Posterior cingulate gyrus (tissue), 11 donors: ENCODE data around the gene HECW1.
"Not testable (repeated sequence)": the region's sequence is repeated elsewhere in the genome, so short reads cannot be mapped to it uniquely, and the experiment has no call there.

Experiments
- DNase-seq, 10 donors: peaks; one replicate each; pipeline versions ENCODE4 v3.0.0 to v3.0.0-alpha.2; 2020 to 2021; ENCODE audit warnings: mixed read lengths in 3 of 10
- intact Hi-C: fragments of 100-400 bp; cut with DNase I; formaldehyde crosslinking; loops from one replicate; pipeline ENCODE4 v1.15.1; 2023

The HECW1 gene

DNA sequence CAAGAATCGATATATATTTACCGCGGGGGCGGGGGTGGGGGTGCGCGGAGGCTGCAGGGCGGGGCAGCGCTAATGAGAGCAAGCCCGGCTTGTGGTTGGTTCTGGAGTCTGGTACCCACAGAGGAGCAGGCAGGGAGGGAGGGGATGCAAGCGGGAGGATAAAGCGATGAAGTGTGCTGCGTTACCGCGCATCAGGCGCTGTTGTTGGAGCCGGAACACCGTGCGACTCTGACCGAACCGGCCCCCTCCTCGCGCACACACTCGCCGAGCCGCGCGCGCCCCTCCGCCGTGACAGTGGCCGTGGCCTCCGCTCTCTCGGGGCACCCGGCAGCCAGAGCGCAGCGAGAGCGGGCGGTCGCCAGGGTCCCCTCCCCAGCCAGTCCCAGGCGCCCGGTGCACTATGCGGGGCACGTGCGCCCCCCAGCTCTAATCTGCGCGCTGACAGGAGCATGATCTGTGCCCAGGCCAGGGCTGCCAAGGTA is at the start of gene HECW1:
Gene HECW1 (plus strand): TSS at position 189 of the 482 bp plus-strand sequence. CDS start 131,259 bp downstream, outside the sequence.
- intact Hi-C loops: no loop called here

DNA sequence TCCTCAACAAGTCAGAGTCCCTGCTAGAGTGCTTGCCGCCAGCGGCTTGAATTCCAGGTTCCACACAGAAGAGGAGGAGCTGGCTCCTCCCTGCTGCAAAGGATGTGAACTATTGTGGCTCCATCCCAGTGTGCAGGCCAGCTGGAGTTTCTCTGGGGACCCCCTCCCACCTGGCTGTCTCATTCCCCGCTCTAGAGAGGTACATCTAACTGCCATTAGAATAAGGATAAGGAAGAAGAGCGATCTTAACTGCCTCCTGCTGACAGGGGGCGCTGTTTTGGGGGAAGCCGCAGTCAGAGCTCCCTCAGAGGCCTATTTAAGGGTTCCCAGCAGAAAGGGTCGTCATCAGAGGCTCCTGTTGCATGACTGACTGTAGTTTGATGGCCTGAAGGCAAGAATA is 40.8 kb upstream of the HECW1 start:
- intact Hi-C loops: no loop called here
- DNase-seq: peak in 1 of 10 donors; percentile 82

More for the DNA sequence above, at the start of gene HECW1:
- DNase-seq: peak in 9 of 10 donors; percentile 27 to 94 (median 59)

DNA sequence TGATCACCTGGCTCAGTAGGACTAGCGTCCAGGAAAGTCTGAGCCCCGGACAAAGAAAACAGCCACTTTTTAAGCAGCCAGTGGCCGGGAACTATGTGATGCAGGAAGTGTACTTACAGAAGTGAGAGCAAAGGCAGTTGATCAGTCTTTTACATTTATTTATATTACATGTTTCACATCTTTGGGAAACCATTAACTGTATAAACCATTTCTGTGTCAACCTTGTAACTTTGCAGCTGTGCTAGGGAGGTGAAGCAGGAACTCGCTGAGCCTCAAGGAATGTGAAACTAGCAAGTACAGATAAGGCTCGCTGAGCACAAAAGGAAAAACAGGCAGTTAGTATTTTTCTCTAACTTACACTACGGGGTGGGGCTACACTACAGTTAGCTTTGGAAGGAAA is 39.9 kb upstream of the HECW1 start:
- intact Hi-C loops: no loop called here
- no peak for DNase-seq

DNA sequence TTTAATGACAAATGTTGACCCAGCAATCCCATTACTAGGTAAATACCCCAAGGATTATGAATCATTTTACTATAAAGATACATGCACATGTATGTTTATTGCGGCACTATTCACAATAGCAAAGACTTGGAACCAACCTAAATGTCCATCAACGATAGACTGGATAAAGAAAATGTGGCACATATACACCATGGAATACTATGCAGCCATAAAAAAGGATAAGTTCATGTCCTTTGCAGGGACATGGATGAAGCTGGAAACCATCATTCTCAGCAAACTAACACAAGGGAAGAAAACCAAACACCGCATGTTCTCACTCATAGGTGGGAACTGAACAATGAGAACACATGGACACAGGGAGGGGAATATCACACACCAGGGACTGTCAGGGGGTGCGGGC is 38.6 kb upstream of the HECW1 start:
- intact Hi-C loops, DNase-seq: not testable (repeated sequence)

DNA sequence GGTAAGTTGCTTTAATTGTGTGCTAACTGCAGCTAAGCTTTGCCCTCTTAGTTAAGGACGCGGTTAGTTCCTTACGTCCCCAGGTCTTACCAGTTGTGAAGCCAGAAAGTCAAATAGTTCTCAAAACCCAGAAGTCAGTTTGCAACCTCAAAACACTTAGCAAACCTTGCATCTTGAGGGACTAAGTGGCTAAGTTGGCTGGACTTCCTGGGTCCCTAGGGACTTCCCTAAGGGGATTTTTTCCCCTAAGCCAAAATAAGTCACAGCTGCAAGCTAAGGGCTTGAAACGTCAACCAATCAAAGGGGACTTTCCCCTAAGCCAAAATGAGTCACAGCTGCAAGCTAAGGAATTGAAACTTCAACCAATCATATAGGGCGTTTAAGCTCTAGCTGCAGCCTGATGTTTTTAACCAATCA is 36.2 kb upstream of the HECW1 start:
- intact Hi-C loops: no loop called here
- DNase-seq: no peak

DNA sequence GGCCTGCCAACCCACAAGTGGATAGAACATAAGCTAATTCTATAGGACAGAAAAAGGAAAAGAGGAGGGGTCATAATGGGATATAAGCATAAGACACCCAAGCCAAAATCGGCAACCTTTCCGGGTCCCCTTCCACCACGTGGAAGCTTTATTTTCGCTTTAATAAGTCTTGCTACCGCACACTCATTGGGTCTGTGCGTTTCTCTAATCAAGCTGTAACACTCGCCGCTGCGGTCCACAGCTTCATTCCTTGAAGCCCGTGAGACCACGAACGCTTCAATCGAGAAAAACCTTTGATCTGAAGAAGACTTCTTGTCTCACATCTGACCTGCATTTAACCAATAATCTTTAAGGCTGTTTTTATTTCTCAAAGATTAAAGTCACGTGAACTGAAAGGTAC is 35.8 kb upstream of the HECW1 start:
- intact Hi-C loops: no loop called here
- DNase-seq: no peak

DNA sequence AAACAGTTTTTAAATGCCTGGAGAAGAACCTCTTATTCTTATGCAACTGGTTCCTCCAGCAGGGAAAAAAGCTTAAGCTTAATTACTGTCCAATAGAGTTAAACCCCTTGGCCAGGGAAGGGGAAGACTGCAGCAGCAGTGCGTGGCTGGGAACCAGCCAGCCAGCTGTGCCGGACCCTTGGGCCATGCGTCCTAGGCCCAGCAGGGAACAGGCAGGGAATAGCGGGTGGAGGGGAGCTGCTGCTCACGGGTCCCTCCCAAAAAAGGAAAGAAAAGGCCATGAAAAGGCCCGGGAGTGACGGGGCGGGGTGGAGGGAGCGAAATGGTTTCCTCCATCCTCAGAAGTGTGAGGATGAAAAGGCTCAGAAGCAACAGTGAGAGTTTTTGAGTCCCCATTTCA is 35.2 kb upstream of the HECW1 start:
- DNase-seq: peak in 1 of 10 donors; percentile 35
- intact Hi-C loops: no loop called here

DNA sequence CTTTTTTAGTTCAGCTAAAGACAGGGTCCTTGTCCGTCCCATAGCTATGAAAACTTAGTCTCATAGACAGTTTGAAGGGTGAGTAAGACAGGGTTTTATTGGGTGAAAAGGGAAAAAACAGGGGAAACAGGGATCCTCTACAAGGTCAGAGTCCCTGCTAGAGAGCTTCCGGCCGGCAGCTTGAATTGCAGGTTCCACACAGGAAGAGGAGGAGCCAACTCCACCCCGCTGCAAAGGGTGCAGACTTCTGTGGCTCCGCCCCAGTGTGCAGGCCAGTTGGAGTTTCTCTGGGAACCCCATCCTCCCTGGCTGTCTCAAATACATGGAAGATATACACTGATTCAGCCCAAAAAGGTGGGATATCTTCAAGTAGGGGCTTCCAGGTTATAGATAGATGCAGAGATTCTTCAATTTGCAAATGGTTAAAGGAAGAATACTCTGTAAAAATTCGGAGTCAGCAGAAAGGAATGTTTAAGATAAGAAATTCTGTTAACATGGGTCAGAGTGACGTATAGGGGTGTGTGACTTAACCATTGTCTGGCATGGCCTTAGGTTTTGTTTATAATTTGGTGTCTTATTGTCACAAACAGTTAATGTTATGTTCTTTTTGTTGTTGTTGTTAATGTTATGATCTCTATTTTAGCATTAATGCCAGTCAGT is 34.6 kb upstream of the HECW1 start:
- intact Hi-C loops: no loop called here

DNA sequence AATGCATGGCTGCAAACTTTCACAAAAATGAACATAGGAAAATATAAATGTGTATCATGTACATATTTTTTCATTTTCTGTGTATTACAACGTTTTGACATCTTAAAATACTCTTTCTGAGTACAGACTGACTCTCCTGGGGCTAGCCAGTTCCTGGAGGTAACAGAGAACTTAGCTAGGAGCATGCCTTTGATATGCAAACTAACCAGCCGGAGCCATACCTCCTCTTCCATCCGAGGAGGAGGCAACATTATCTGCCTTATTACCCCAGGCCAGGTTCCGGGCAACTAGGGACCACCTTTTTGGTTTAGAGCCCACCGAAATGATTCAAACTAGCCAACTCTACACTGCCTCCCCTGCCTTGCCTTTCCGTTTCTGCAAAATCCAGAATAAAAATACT is 33.7 kb upstream of the HECW1 start:
- no peak for DNase-seq
- intact Hi-C loops: no loop called here

More for the DNA sequence above, 34.6 kb upstream of the HECW1 start:
- DNase-seq: no peak

GRCh38 chr7:43081603-43082002 is 30.8 kb upstream of the HECW1 start:
- DNase-seq: no peak
- intact Hi-C loops: loop anchor here (5.0 kb wide), 1 partner anchor 49 kb away; no protein-coding TSS in a partner anchor

DNA sequence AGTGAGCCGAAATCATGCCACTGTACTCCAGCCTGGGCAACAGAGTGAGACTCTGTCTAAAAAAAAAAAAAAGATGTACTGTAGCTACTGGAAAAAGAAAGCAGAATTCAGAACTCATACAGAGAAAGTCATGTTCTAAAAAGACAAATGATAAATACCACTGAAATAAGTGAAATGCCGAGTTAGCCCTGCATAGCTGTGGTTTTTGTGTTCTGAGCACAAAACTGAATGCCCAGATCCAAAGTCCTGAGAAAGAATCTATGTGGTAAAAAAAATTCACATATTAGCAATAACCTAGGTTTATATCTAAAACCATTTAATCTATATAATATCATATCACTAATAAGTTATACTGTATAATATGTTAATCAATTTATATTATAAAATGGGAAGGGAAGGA is 29.3 kb upstream of the HECW1 start:
- intact Hi-C loops: loop anchor here (5.0 kb wide), 1 partner anchor 51 kb away; no protein-coding TSS in a partner anchor
- no peak for DNase-seq

GRCh38 chr7:43085017-43085416 is 27.4 kb upstream of the HECW1 start:
- no peak for DNase-seq

DNA sequence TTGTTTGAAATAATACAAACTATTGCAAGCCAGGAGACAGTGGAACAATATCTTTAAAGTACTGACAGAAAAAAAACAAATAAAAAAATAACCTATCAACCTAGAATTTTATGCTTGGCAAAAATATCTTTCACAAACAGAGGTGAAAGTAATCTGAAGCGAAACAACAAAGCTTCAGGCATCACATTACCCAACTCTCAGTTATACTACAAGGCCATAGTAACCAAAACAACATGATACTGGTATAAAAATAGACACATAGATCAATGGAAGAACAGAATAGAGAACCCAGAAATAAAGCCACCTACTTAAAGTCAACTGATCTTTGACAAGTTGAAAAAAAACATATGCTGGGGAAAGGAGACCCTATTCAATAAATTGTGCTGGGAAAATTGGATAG is 26.5 kb upstream of the HECW1 start:
- no peak for DNase-seq
- intact Hi-C loops: no loop called here

More at GRCh38 chr7:43085017-43085416, 27.4 kb upstream of the HECW1 start:
- intact Hi-C loops: no loop called here

DNA sequence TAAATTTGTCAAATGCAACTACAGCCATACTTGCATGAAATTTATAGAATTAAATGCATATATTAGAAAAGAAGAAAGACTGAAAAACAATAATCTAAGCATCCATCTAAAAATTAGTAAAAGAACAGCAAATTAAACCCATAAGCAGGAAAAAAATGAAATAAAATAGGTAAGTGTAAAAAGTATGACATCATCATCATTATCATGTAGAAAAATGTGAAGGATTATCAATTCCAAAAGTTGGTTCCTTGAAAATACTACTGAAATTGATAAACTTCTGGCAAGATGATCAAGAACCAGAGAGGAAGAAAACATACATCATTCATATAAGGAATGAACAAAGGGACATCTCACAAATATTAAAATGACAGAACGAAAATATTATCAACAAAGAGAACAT is 19.6 kb upstream of the HECW1 start:
- DNase-seq: no peak
- intact Hi-C loops: no loop called here

GRCh38 chr7:43096875-43097274 is 15.6 kb upstream of the HECW1 start:
- intact Hi-C loops: no loop called here
- DNase-seq: no peak

DNA sequence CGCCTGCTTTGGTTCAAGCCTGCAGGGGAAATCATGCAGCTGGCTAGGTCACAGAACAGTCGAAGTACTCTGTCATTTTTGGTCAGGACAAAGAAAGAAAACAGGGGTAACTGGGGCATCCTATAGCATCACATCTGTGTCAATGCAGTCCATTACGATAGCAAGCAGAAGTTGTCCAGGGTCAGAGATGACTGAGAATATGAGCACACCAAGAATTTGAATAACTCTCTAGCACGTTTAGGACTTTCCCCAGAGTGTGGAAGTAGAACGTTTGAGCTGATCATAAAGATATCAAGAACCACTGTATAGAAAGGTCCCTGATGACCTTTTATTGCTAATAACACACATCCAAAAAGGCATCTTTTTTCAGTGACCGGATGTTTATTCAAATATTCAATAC is 12.7 kb upstream of the HECW1 start:
- intact Hi-C loops: no loop called here
- no peak for DNase-seq

DNA sequence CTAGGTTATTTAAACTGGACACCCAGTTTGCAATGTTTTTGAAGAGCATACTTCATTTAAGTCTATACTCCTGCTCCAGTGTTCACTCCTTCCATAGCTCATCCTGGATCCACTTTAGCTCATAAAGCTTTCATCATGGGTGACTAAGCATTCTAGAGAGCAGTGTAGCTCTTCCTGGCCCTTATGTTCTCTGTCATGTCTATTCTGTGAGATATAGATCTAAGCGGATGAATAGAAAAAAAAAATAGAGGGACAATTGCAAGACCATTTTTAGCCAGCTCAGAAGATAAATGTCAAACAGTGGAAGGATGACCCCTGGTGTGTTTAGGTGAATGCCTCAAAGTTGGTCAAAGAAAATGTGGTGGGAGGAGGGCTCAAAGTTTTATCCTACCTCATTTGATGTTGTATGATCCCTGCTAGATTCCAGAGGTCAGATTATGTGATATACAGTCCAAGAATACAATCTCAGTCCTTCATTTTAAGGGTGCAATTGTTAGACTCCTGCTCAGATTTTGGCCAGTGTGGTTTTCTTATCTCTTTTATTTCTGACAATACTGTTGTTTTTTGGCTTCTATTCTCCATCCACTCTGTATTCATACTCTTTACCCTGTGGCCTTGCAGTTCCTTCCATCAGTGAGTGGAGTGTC is 7.5 kb upstream of the HECW1 start:
- no peak for DNase-seq
- intact Hi-C loops: loop anchor here (5.0 kb wide), 1 partner anchor 163 kb away; no protein-coding TSS in a partner anchor

DNA sequence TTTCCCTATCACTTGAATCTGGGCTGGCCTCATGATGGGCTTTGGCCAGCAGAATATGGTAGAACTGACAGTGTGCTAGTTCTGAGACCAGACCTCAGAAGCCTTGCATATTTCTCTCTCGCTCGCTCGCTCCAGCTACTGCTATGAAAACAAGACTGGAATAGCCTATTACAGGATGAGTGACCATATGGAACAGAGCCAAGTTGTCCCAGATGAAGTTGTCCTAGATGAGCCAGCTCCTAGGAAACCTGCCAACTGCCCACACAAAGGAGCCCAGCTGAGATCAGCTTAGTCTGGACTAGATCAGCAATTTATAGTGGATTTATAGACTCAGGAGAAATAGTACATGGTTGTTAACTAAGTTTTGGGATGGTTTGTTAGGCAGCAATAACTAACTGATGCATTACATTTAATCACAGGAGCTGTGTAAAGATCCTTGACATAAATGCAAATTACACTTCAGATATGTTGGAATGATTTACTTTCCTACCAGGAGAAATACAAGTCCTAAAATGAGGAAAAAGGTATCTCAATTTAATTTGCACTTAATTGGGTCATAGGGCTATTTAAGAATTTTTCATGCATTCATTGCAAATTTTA is 6.8 kb upstream of the HECW1 start:
- intact Hi-C loops: loop anchor here (5.0 kb wide), 1 partner anchor 163 kb away; no protein-coding TSS in a partner anchor
- no peak for DNase-seq

DNA sequence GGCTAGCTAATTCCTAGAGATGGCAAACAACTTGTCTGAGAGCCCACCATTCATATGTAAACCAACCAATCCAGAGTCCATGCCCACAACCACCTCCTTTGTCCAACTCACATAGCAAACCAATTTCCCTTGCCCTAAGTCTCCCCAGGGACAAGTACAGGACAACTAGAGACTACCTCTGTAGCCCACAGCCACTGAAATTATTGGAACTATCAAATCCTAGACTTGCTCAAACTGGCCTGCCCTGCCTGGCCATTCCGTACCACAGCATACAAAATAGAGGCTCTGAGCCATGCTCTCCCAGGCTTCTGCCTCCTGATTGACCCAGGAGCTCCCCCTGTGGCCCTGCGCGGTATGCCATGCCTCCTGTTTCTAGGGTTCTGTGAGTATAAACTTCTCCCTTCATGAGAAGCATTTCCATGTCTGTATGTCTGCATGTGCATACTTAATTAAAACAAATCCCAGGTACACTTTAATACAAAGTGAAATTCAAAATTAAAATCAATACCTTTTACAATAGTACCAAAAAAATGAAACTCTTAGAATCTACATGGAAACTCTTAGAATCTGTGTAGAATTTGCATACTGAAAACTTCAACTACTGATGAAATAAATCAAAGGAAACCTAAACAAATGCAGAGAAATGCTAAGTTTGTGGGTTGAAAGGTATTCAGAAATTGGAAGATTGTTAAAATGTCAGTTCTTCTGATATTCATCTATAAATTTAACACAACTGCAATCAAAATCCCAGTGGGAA is 4.0 kb upstream of the HECW1 start:
- intact Hi-C loops: loop anchor here (5.0 kb wide), 1 partner anchor 166 kb away; no protein-coding TSS in a partner anchor
- DNase-seq: peak; percentile 41 to 94 (median 66)

DNA sequence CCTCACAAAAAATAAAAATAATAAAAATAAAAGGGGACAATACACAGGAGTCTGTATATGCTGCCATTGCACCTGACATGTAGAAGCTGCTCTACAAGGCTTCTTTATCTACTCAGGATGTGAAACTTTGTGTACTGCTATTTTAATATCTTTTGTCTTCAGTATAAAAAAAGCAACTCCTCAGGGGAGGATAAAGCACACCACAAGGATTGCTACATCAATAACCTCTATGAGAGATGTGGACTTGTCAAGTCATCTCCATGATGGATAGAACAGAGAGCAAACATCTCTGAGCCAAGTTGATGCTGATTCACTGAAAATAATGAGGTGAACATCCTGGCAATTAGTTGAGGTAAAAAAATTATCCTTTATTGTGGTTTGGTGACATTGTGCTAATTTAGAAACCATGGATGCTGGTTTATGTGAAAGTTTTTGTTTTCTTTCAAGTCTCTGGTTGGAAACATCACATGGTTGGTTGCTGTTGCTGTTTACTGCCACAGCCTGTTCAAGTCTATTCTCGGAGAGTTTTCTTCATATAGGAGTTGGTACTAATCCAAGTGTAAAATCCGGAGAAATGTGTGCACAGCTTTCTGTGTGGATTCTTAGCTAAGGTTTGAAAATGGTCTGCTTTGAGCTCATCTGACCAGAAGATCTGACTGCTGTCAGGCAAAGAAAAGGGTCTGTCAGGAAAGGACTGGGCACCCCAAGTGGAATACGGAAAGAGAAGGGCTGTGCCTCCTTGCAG is 1.5 kb upstream of the HECW1 start:
- intact Hi-C loops: no loop called here
- no peak for DNase-seq
